OCI-LY1 (cell line): ENCODE measurements around the gene SERHL2.

Source experiments
- EZH2 ChIP-seq: fragments of 200-600 bp; sonication (generic), shearing (Covaris generic); IDR thresholded peaks from 2 replicates; pipeline ENCODE4 v1.8.0; 2017; ENCODE audit warnings: borderline replicate concordance, mixed run types, mild to moderate bottlenecking, antibody characterized with exemption, low read length, moderate library complexity, mixed read lengths
- TF ChIP-seq, protein P1 (sequence below): fragments of 200-600 bp; sonication (generic), shearing (Covaris generic); IDR thresholded peaks from 2 replicates; pipeline ENCODE4 v1.5.1; 2017; ENCODE audit warnings: mild to moderate bottlenecking, antibody characterized with exemption, low read length, moderate library complexity, mixed read lengths

DNA sequence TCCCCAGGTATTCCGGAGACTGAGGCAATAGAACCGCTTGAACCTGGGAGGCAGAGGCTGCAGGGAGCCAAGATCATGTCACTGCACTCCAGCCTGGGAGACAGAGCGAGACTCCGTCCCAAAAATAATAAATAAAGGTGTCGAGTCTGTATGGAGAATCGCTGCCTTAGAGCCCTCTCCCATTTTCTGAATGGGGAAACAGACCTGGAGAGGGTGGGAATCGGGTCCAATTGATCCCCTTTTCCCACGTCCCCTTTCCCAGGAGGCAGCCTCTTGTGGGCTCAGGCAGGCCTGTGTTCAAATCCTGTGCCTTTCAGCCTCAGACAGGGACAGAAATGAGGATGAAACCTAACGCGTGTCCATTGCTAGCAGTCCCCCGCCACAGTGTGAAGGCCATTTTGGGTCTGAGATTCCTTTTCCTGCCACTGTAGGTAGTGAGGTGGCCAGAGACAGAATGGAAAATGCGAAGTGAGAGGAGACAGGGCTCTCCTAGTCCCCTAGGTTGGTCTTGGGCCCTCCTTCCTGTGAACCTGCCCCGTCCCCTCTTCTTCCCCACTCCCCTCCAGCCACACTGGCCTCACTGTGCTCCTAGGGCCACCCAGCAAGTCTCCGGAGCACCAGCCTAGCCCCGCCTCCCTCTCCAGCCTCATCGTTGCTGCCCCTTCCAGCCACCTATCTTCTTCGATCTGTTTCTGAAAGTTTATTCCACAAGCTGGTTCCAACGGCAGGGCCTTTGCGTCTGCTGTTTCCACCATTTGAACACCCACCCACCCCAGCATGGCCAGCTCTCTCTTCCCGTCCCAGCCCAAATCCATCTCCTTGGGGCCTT lies 63.6 kb downstream of the SERHL2 start:
- TF ChIP-seq, protein P1, sequence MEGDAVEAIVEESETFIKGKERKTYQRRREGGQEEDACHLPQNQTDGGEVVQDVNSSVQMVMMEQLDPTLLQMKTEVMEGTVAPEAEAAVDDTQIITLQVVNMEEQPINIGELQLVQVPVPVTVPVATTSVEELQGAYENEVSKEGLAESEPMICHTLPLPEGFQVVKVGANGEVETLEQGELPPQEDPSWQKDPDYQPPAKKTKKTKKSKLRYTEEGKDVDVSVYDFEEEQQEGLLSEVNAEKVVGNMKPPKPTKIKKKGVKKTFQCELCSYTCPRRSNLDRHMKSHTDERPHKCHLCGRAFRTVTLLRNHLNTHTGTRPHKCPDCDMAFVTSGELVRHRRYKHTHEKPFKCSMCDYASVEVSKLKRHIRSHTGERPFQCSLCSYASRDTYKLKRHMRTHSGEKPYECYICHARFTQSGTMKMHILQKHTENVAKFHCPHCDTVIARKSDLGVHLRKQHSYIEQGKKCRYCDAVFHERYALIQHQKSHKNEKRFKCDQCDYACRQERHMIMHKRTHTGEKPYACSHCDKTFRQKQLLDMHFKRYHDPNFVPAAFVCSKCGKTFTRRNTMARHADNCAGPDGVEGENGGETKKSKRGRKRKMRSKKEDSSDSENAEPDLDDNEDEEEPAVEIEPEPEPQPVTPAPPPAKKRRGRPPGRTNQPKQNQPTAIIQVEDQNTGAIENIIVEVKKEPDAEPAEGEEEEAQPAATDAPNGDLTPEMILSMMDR, result no peak
- TF ChIP-seq EZH2, result no peak
